Measurements from ENCODE around the gene SGPP1. TPM values are rescaled to one million over a fixed set of nuclear protein-coding genes. Genes with fewer than 3 reads are reported as not detected.

Gene SGPP1
- total RNA-seq, 1 experiment from 2014 or later: 20.8 TPM

DNA sequence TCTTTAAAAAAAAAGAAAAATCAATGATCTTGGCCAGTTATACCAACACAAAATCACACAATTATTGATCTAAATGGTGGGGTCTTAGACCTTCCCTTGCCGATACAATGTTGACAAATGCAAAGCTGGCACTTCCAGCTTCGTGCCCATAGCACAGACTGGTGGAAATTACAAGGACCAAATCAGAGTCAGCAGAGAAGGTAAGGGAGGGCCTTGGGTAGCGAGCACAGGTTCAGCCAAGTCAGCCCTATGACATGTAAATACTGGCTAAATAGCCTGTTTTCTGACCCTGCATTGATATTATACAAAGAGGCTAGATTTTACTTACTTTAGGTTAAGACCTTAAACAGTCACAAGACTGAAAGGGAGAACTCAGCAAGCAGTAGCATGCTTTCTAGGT is 55.9 kb downstream of the SGPP1 start:
- CTCF ChIA-PET: interaction anchor here (0.5 kb wide), 1 partner anchor 86 kb away, joined by 3 read pairs; no protein-coding TSS in a partner anchor
- intact Hi-C loops (cut with micrococcal nuclease): no loop called here
- Mint-ChIP-seq H3K27me3 (ENCODE audit: insufficient read depth, unreplicated experiment) (no peaks in the 10 kb centered on the region), H3K4me3 (ENCODE audit: unreplicated experiment) (no peak overlapping the region), H3K27ac (ENCODE audit: low read depth, unreplicated experiment) (no peak overlapping the region), H3K4me1 (ENCODE audit: insufficient read depth, unreplicated experiment) (no peaks in the 10 kb centered on the region), H3K36me3 (ENCODE audit: insufficient read depth, unreplicated experiment) (peaks cover 13% of the 10 kb centered on the region), H3K9me3 (ENCODE audit: unreplicated experiment) (no peaks in the 10 kb centered on the region)
- DNase-seq (ENCODE audit: unreplicated experiment): no peak
- POLR2A ChIA-PET: no interaction called here
- TF ChIP-seq, protein P1, sequence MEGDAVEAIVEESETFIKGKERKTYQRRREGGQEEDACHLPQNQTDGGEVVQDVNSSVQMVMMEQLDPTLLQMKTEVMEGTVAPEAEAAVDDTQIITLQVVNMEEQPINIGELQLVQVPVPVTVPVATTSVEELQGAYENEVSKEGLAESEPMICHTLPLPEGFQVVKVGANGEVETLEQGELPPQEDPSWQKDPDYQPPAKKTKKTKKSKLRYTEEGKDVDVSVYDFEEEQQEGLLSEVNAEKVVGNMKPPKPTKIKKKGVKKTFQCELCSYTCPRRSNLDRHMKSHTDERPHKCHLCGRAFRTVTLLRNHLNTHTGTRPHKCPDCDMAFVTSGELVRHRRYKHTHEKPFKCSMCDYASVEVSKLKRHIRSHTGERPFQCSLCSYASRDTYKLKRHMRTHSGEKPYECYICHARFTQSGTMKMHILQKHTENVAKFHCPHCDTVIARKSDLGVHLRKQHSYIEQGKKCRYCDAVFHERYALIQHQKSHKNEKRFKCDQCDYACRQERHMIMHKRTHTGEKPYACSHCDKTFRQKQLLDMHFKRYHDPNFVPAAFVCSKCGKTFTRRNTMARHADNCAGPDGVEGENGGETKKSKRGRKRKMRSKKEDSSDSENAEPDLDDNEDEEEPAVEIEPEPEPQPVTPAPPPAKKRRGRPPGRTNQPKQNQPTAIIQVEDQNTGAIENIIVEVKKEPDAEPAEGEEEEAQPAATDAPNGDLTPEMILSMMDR (IDR thresholded peaks at IDR 0.05; ENCODE audit: unreplicated experiment): no peak
- no TSS peak for BruUV-seq (replicated peaks)

DNA sequence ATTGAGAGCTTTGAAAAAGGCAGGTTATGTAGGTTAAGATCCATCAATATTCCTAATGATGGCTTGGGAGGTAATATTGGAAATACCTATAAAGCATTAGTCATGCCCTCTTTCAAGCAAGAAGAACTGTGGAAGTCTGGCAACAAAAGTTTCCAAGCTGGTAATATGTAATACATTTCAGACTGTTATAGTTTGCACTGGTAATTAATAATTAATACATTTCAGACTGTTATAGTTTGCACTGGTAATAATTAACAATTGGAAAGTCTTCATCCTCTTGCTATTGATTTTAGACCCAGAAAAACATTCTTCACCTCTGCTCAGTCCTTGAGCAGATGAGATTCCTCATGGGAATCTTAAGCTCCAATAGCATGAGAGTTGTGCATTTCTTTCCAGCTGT is 57.2 kb downstream of the SGPP1 start:
- Mint-ChIP-seq H3K27me3 (ENCODE audit: insufficient read depth, unreplicated experiment) (no peaks in the 10 kb centered on the region), H3K27ac (ENCODE audit: low read depth, unreplicated experiment) (no peak overlapping the region), H3K9me3 (ENCODE audit: unreplicated experiment) (no peaks in the 10 kb centered on the region), H3K36me3 (ENCODE audit: insufficient read depth, unreplicated experiment) (peaks cover 6% of the 10 kb centered on the region), H3K4me3 (ENCODE audit: unreplicated experiment) (no peak overlapping the region), H3K4me1 (ENCODE audit: insufficient read depth, unreplicated experiment) (peaks cover 6% of the 10 kb centered on the region)
- TF ChIP-seq, protein P1 (IDR thresholded peaks at IDR 0.05; ENCODE audit: unreplicated experiment): no peak
- intact Hi-C loops (cut with micrococcal nuclease): no loop called here
- ChIA-PET CTCF (interaction anchor here (0.6 to 0.7 kb wide), 2 partner anchors 288 to 630 kb away, joined by 3 read pairs; no protein-coding TSS in a partner anchor), POLR2A (interaction anchor here (0.7 kb wide), 1 partner anchor 9 kb away, joined by 3 read pairs; no protein-coding TSS in a partner anchor)
- DNase-seq (ENCODE audit: unreplicated experiment): no peak
- no TSS peak for BruUV-seq (replicated peaks)

DNA sequence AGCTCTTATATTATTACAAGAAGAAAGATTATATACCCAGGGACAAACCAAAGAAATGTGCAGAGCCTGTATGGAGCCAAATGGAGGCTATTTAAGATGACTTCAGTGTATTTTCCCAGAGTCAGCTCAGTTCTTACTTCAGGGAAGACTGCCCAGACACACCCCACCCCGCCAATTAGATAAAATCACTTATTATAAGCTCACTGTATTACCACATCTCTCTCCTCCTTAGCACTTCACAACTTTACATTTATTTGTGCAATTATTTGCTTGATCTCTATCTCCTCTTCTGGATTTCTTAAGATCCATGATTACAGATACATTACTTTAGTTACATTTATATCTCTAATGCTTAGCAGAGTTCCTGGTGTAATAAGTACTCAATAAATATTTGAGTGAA is 61.5 kb downstream of the SGPP1 start:
- no peak for DNase-seq (ENCODE audit: unreplicated experiment)
- Mint-ChIP-seq H3K9me3 (ENCODE audit: unreplicated experiment) (no peaks in the 10 kb centered on the region), H3K27me3 (ENCODE audit: insufficient read depth, unreplicated experiment) (no peaks in the 10 kb centered on the region), H3K4me1 (ENCODE audit: insufficient read depth, unreplicated experiment) (peaks cover 6% of the 10 kb centered on the region), H3K27ac (ENCODE audit: low read depth, unreplicated experiment) (no peak overlapping the region), H3K36me3 (ENCODE audit: insufficient read depth, unreplicated experiment) (peaks cover 10% of the 10 kb centered on the region), H3K4me3 (ENCODE audit: unreplicated experiment) (no peak overlapping the region)
- intact Hi-C loops (cut with micrococcal nuclease): no loop called here
- no TSS peak for BruUV-seq (replicated peaks)
- ChIA-PET POLR2A (interaction anchor here (0.6 to 2.3 kb wide), 7 partner anchors 9 to 432 kb away, joined by 3 to 8 read pairs (median 3); partner anchors contain the start of gene WDR89), CTCF (interaction anchor here (0.6 to 0.7 kb wide), 2 partner anchors 28 to 41 kb away, joined by 3 to 4 read pairs; no protein-coding TSS in a partner anchor)
- TF ChIP-seq, protein P1 (IDR thresholded peaks at IDR 0.05; ENCODE audit: unreplicated experiment): no peak

DNA sequence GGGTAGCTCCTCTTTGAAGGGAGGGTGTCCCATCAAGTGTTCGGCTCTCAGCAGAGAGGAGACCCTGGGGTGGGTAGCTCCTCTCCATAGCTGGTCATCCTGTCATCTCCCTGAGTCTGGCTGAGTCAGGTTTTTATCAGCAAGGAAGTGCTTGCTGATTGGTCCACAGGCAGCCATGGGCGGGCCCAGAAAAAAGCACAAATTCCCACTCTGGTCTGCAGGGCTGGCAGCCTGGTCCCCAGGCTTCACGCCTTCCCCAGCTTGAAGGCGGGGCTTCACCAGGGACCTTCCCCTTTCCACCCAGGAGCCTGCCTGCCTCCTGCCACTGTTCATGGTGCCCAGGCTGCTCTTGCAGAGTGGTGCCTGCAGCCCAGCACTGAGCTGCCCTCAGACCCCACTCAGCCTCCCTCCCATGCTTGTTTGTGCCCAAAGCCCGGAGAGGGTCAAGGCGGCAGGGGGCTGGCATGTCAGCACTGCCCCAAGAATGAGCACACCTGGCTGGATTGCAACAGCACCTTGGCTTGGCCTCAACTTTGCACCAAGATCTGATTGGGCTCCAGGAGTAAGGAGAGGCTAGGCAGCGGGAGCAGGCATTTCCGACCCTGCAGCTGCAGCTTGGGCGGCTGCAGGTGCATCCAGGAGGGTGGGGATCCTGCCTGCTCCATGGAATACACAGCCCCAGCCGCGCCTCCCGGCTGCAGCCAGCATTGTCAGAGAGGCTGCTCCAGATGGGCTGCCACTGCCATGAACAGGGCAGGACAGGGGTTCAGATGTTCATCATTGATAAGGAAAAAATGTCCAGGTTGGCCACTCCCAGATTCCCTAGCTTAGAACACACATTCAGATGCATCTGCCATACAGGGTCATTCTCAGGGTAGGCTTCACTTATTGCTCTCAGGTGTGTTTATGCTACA is 64.2 kb downstream of the SGPP1 start:
- peaks cover 6% of the 10 kb centered on the region for H3K4me1 Mint-ChIP-seq (ENCODE audit: insufficient read depth, unreplicated experiment)
- intact Hi-C loops (cut with micrococcal nuclease): no loop called here
- no peak overlapping the region for H3K4me3 Mint-ChIP-seq (ENCODE audit: unreplicated experiment)
- ChIA-PET POLR2A (interaction anchor here (0.8 to 2.3 kb wide), 4 partner anchors 13 to 54 kb away, joined by 3 to 8 read pairs (median 4); partner anchors contain the start of gene WDR89), CTCF (interaction anchor here (0.7 to 1.1 kb wide), 3 partner anchors 19 to 274 kb away, joined by 3 to 4 read pairs (median 4); partner anchors contain the start of gene WDR89)
- H3K9me3 Mint-ChIP-seq (ENCODE audit: unreplicated experiment): no peaks in the 10 kb centered on the region
- no peak for DNase-seq (ENCODE audit: unreplicated experiment)
- BruUV-seq (replicated peaks): no TSS peak
- TF ChIP-seq, protein P1 (IDR thresholded peaks at IDR 0.05; ENCODE audit: unreplicated experiment): no peak
- H3K27me3 Mint-ChIP-seq (ENCODE audit: insufficient read depth, unreplicated experiment): no peaks in the 10 kb centered on the region
- H3K36me3 Mint-ChIP-seq (ENCODE audit: insufficient read depth, unreplicated experiment): peaks cover 10% of the 10 kb centered on the region
- no peak overlapping the region for H3K27ac Mint-ChIP-seq (ENCODE audit: low read depth, unreplicated experiment)

All from MCF 10A (cell line).